ENCODE results near the gene BLCAP. TPM values are rescaled to one million over a fixed set of nuclear protein-coding genes. Genes with fewer than 3 reads are reported as not detected.

The BLCAP gene
- 43.1 and 48.8 TPM in 2 replicates for total RNA-seq

GRCh38 chr20:37527638-37528445 is at the start of gene BLCAP:
Gene BLCAP, minus strand, starts transcription at chr20:37527876. Its CDS starts 8,702 bp downstream, at chr20:37519174.

GRCh38 chr20:37521061-37521771 is 6.5 kb downstream of the BLCAP start, which contains the start of gene NNAT:
Gene NNAT, plus strand, starts transcription at chr20:37521250. Its CDS starts 82 bp downstream, at chr20:37521332.

Other genes starting within 250 kb of the BLCAP start
- gene MANBAL, start 238.2 kb downstream of the BLCAP start, total RNA-seq = 20.2 and 33.5 TPM in 2 replicates
- 18.7 and 40.4 TPM in 2 replicates for gene SRC, start 181.7 kb downstream of the BLCAP start, total RNA-seq
- 0.42 TPM in 1 of 2 replicates, not detected in the other for gene NNAT, start 6.6 kb downstream of the BLCAP start, total RNA-seq
- gene CTNNBL1, start 166.2 kb upstream of the BLCAP start, total RNA-seq = 24.1 and 31.5 TPM in 2 replicates